IPS-11a (cell line): ENCODE data around the gene UBE2O.

Experiments used
- H3K4me3 ChIP-seq: one replicate; pipeline ENCODE4 v1.5.1; 2013; ENCODE audit warnings: low read depth, low read length, control low read depth

The UBE2O gene

DNA sequence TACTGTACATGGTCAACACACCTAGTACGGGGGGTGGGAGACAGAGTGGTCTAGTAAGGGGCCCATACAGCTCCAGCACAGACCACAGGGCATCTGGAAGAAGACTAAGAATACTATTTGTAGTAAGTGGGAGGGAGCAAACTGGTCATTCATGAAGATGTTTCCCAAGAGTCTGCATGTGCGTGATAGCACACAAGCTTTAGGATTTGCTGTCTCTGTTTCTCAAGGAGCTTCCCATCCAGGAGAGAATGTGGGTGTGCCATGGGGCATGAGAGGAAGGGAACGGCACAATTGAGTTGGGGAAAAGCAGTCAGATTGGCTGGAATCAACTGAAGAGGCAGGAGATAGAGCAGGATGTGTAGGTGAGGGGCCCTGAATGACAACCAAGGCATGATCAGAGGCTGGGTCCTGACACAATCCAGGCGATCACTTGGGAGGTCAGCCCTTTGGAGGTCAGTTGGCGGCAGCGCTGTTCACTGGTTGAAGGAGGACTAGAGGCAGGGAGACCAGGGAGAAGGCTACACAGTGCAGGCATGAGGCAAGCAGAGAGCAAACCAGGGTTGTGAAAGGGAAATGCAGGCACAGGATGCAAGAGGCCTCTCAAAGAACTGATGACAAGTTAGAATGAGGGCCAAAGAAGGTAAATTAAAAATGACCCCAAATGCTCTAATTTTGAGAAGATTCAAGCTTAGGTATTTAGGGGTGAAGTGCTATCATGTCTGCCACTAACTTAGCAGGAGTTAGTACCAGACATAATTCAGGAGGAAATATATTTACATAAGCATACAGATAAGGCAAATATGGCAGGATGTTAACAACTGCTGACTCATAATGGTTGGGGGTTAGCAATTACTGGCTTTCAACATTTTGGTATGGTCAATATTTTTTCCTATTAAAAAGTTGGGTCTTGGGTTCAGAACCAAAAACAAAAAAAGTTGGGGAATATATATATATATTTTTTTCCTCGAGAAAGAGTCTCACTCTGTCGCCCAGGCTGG, 10.3 kb downstream of the UBE2O start:
- no peak overlapping the region for H3K4me3 ChIP-seq

DNA sequence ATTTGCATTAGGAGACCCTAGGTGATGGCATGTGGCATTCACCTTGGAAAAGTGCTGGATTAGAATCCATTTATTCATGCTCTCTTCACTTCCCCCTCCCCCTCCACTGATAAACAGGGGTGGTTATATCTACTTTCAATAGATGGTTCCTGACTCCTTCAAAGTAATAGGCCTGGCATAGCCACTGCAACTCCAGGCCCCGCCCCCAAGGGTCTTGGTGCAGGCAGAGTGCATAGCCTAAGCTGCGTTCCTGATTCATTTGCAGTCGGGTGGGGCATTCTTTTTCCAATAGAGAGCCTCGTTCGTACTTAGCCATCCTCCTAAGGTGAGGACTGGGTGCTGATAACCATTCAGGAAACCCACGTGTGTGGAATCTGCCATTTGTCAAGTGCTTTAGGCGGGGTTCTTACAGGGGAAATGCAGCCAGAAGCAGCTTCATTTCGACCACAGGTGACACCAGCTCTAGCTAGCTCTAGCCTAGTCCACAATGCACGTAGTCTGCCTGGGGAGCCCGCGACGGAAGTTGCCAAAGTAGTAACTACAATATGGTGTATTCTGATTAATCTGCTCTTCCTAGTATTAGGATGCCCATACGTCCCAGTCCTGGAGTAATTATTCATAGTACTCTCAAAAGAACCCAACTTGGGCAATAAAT, 11.1 kb downstream of the UBE2O start:
- H3K4me3 ChIP-seq, result no peak overlapping the region

GRCh38 chr17:76440751-76441362, 12.1 kb downstream of the UBE2O start:
- no peak overlapping the region for H3K4me3 ChIP-seq

GRCh38 chr17:76439314-76439928, 13.5 kb downstream of the UBE2O start:
- H3K4me3 ChIP-seq, result no peak overlapping the region

DNA sequence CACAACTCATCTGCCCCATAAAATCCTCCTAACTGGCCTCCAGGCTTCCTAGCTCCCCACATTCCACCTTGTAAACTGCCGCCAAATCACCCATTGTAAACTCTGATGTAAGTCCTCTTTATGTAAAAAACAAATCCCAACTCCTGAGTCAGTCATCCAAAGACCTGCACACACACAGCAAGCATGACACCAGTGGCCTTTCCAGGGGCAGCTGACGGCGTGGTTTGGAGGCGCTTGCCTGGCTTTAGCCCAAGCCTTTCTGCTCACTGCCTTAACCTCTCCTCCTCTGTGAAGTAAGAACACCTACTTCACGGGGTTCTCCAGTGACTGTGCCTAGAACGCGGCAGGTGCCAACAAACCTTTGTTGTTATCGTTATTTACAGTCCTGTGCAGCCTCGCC, 14.0 kb downstream of the UBE2O start:
- no peak overlapping the region for H3K4me3 ChIP-seq

DNA sequence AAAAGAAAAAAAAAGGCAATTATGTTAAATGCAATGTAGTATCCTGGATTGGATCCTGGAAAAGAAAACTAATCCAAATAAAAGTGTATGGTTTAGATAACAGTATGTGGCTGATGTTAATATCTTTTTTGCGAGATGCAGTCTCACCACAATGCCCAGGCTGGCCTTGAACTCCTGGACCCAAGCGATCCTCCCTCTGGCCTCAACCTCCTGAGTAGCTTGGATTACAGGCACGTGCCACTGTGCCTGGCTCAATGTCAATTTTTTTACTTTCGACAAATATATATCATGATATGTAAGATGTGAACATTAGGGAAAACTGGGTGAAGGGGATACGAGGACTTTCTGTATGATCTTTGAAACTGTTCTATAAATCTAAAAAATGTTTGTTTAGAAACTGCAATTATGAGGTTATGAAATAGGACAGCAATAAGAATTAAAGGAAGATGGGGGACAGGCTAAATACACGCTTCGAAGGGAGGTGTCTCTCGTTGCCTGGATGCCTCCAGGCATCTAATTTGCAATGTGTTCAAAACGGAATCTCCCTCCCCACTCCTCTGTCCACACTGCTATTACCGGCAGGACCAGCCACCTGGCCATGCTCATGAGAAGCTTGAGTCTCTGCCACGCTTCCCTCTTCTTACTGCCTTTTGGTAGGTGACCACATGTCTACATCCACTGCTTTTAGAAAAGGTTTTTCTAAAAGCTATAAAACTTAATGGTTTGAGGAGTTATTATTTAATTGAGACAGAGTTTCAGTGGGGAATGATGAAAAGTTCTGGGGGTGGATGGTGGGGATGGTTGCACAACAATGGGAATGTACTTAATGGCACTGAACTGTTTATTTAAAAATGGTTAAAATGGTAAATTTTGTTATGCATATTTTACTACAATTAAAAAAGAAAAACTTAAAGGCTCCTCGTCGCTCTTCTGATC, 15.2 kb downstream of the UBE2O start:
- H3K4me3 ChIP-seq, result no peak overlapping the region

GRCh38 chr17:76435751-76436150, 17.2 kb downstream of the UBE2O start:
- H3K4me3 ChIP-seq, result no peak overlapping the region

GRCh38 chr17:76434870-76435269, 18.1 kb downstream of the UBE2O start:
- no peak overlapping the region for H3K4me3 ChIP-seq

- no peak overlapping the region for H3K4me3 ChIP-seq
These were observed 19.3 kb downstream of the UBE2O start for GRCh38 chr17:76433693-76434092.

- H3K4me3 ChIP-seq, result no peak overlapping the region
These were observed 20.1 kb downstream of the UBE2O start for GRCh38 chr17:76432712-76433336.

DNA sequence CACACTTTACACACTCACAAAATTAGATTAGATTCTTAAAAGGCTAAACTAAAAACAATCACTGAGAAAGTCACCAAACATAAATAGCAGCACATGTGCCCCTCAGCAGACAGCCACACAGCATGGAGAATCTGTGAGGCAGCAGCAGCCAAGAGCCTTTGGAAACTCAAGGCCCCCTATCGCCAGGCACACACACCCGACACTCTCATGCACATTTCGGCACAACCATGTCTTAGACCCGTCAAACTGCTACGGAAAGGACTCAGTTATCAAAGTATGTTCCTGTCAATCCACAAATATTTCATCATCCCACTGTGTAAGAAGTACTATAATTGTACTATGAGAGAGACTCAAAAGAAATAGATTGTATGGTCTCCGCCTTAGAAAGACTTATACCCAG, 20.9 kb downstream of the UBE2O start:
- H3K4me3 ChIP-seq, result no peak overlapping the region

DNA sequence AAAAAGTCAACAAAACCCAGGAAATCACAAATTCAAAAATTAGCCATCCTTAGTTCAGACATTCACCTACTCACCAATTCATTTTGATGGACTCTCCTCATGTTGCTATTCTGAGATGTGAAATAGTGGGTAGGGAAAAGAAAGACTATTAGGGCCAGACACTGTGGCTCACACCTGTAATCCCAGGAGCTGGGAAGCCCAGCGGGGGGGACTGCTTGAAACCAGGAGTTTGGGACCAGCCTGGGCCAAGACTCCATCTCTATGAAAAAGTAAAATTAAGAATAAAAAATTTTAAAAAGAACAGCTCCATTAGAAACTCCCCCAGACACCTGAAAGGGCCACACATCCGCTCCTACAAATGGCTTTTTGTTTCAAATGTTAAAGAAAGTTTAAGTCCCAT, 21.4 kb downstream of the UBE2O start:
- no peak overlapping the region for H3K4me3 ChIP-seq

DNA sequence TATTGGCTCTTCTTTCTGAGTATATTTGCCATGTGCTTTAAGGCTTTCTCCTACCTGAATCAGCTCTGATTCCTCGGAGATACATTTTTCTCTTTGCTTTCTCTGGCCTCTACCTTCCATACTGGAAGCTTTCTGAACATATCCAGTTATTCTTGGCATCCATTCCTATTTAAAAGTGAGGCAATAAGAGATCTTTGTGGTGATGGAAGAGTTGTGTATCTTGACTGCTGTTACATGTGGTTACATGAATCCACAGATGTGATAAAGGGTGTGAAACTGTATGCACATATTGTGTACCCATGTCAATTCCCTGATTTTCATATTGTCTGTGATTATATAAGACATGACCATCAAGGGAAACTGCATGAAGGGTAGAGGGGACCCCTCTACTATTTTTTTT, 24.4 kb downstream of the UBE2O start:
- no peak overlapping the region for H3K4me3 ChIP-seq

DNA sequence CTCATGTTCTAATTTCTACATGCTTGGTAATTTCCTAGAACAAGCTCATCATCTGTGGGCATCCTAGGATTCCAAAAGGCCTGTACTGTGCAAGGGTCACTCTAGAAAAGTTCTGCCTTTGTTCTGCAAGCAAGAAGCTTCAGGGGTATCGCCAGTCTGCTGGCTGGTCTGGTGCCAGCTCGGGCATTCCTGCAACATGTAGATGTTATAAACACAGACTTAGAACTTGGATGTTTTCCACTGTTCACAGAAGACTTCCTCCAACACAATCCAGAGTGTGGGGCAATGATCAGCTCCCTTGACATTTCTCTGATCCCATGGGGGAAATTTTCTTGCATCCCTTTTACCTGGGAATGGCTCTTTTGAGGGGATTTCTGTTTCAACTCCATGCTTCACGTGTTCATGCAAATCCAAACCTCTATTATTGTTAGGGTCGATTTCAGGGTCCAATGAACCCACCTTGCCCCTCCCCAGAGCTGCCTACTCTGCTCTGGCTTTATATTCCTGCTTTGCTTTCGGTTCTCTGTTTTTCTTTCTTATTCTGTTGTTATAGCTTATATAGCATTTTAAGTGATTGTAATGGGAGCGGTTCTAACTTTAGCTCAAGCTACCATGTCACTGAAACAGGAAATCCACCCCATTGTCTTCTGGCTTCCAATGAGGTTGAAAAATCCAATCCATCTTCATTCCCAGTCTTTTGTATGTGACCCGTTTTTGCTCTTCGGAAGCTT, 25.3 kb downstream of the UBE2O start:
- H3K4me3 ChIP-seq, result no peak overlapping the region

DNA sequence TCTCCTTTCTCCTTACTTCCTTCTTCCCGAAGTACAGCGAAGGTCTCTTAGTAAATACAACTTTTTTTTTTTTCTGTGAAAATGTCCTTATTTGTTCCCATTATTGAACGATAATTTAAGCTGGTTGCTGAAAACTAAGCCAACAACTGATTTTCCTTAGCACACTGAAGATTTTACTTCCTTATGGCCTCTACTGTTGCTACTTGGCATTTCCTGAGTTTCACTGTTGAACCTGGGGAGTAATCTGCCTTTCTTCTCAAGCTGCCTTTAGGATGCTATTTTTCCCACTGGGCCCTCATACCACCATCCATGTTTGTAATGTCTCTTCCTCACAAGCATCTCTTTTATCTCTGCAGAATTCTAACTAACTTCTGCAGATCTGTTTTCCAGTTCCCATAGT, 26.1 kb downstream of the UBE2O start:
- no peak overlapping the region for H3K4me3 ChIP-seq

DNA sequence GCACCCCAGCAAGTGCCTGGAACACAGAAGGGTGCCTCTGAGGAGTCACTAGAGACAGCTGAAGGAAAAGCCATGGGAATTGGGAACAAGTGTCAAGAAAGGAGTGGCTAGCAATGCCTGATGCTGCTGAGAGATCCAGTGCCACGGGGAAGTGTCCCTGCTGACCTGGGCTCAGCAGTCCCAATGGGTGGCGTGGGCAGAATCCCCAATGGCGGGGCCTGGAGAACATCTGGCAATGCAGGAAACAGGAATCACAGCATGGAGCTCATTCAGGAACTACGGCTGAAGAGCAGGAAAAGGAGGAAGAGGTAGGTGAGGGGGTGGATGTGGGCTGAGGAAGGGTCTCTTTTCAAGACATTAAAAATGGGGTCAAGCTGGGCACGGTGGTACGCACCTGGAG, 30.1 kb downstream of the UBE2O start:
- no peak overlapping the region for H3K4me3 ChIP-seq

- no peak overlapping the region for H3K4me3 ChIP-seq
These were observed 30.5 kb downstream of the UBE2O start for GRCh38 chr17:76422406-76422805.

- H3K4me3 ChIP-seq, result no peak overlapping the region
These were observed 31.9 kb downstream of the UBE2O start for GRCh38 chr17:76421044-76421407.

DNA sequence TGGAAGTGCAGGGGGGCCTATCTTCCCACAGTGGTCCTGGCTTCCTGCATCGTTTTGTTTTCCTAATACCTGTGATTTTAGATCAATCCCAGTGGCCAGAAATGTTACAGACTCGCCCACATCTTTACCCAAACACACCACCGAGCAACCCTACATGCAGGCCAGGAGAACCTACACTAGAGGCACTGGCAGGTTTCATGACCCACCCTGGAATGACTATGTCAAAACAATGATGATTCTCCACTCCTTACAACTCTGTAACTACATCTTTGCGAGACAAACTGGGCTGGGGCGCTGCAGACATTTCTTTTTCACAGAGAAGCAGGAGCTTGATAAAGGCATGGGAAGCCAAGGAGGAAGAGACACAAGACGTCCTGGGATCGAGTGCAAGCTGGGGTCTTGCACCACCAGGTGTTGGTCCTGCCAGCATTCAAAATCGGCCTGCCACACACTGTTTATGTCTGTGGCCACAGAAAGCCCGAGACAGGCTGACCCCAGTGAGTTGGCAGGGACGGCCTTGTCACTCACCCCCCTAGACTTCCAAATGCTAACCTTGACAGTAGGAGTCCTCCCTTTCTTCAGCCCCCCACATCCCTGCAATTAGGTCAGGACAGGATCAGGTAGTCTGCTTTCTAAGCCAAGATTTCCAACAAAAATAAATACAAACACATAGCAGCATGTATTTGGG, 32.5 kb downstream of the UBE2O start:
- no peak overlapping the region for H3K4me3 ChIP-seq
